B cell (primary cell): ENCODE data around the gene RMND1. TPM values are rescaled to one million over a fixed set of nuclear protein-coding genes. Genes with fewer than 3 reads are reported as not detected.

Experiments
- ATAC-seq: fragments of 200-7000 bp; cut with Tn5 transposase; one replicate; pipeline ENCODE4 v1.10.0; 2021; ENCODE audit warnings: low read depth, mild to moderate bottlenecking, moderate number of reproducible peaks, moderate library complexity
- CTCF ChIA-PET: fragments of 350-600 bp; sonication (Branson Sonifier 250); formaldehyde crosslinking; loops from one replicate; lab custom pipeline; 2021; ENCODE audit warnings: antibody characterized with exemption, inconsistent platforms; lab: Charles Lee
- POLR2A ChIA-PET: fragments of 350-600 bp; sonication (Branson Sonifier 250); formaldehyde crosslinking; loops from one replicate; lab custom pipeline; 2021; ENCODE audit warnings: antibody characterized with exemption; lab: Charles Lee
- DNase-seq: peaks from one replicate; pipeline ENCODE4 v3.0.0; 2013
- H2AFZ ChIP-seq: 2 replicates; pipeline ENCODE4 v1.6.1; 2012; ENCODE audit warnings: mild to moderate bottlenecking, low read depth, low read length; ENCODE audit not compliant: insufficient read depth, poor library complexity, severe bottlenecking
- H3K27ac ChIP-seq, 2 donors: 1 replicate in 1 of 2; 2 replicates in 1 of 2; pipeline ENCODE4 v1.5.1; 2012 to 2013; ENCODE audit warnings: low read length in 2 of 2, mild to moderate bottlenecking in 2 of 2, moderate library complexity in 1 of 2
- H3K27me3 ChIP-seq, 4 experiments: fragments of 200-600 bp in 1 of 4; sonication (generic) in 1 of 4; replicated peaks in 1 of 4; 1 replicate in 2 of 4; 2 replicates in 2 of 4; pipeline versions ENCODE4 v1.6.1 to v1.7.0; 2013 to 2016; ENCODE audit warnings: low read length in 3 of 4, mild to moderate bottlenecking in 2 of 4, mixed read lengths in 1 of 4, moderate library complexity in 1 of 4; ENCODE audit not compliant: insufficient read depth in 4 of 4, control insufficient read depth in 3 of 4; ENCODE audit errors: control extremely low read depth in 1 of 4
- H3K36me3 ChIP-seq, 2 experiments: replicated peaks in 1 of 2; 1 replicate in 1 of 2; 2 replicates in 1 of 2; pipeline versions ENCODE4 v1.6.1 to v1.7.1; 2013; ENCODE audit warnings: low read length in 1 of 2; ENCODE audit not compliant: insufficient read depth in 2 of 2, control insufficient read depth in 1 of 2; ENCODE audit errors: control extremely low read depth in 1 of 2, extremely low read depth in 1 of 2
- H3K4me1 ChIP-seq, 2 donors: fragments of 200-600 bp in 1 of 2; sonication (generic) in 1 of 2; 1 replicate in 1 of 2; 2 replicates in 1 of 2; pipeline versions ENCODE4 v1.5.1 to v1.6.1; 2013 to 2017; ENCODE audit warnings: low read length in 2 of 2; ENCODE audit not compliant: control insufficient read depth in 2 of 2, insufficient read depth in 2 of 2
- H3K4me2 ChIP-seq: replicated peaks from 2 replicates; pipeline ENCODE3; 2012; ENCODE audit warnings: mild to moderate bottlenecking, low read depth, low read length; ENCODE audit not compliant: poor library complexity, severe bottlenecking
- H3K4me3 ChIP-seq, 5 experiments: fragments of 200-600 bp in 1 of 5; sonication (generic) in 1 of 5; 1 replicate in 3 of 5; 2 replicates in 2 of 5; pipeline versions ENCODE4 v1.5.1 to v1.7.0; 2011 to 2016; ENCODE audit warnings: low read length in 4 of 5, mild to moderate bottlenecking in 4 of 5, low read depth in 2 of 5, control low read depth in 1 of 5, moderate library complexity in 1 of 5; ENCODE audit not compliant: insufficient read depth in 1 of 5; ENCODE audit errors: control extremely low read depth in 1 of 5, extremely low read depth in 1 of 5
- H3K79me2 ChIP-seq: fragments of 200-600 bp; sonication (generic); one replicate; pipeline ENCODE4 v1.6.0; 2016; ENCODE audit warnings: low read length; ENCODE audit not compliant: control insufficient read depth, insufficient read depth
- H3K9ac ChIP-seq: fragments of 200-600 bp; sonication (generic); 2 replicates; pipeline ENCODE4 v1.6.1; 2017; ENCODE audit warnings: mild to moderate bottlenecking, low read length, moderate library complexity
- H3K9me3 ChIP-seq, 3 donors: one replicate each; pipeline versions ENCODE4 v1.6.1 to v1.7.1; 2013; ENCODE audit warnings: low read length in 2 of 3; ENCODE audit not compliant: control insufficient read depth in 2 of 3, insufficient read depth in 1 of 3; ENCODE audit errors: control extremely low read depth in 1 of 3
- H4K20me1 ChIP-seq: 2 replicates; pipeline ENCODE4 v1.6.0; 2012; ENCODE audit warnings: mild to moderate bottlenecking, low read length; ENCODE audit not compliant: insufficient read depth, control insufficient read depth, poor library complexity, severe bottlenecking
- H3K27ac Mint-ChIP-seq: one replicate; pipeline ENCODE4 v1.8.0; 2021; ENCODE audit warnings: mixed read lengths
- H3K27me3 Mint-ChIP-seq: one replicate; pipeline ENCODE4 v1.8.0; 2021; ENCODE audit warnings: mixed read lengths
- H3K4me1 Mint-ChIP-seq: one replicate; pipeline ENCODE4 v1.8.0; 2021; ENCODE audit warnings: mixed read lengths
- H3K4me3 Mint-ChIP-seq: one replicate; pipeline ENCODE4 v1.8.0; 2021; ENCODE audit warnings: mixed read lengths
- H3K9me3 Mint-ChIP-seq: one replicate; pipeline ENCODE4 v1.8.0; 2022; ENCODE audit warnings: mixed read lengths; ENCODE audit not compliant: insufficient read depth
- CTCF ChIP-seq: fragments of 200-600 bp; IDR thresholded peaks from one replicate; pipeline ENCODE4 v1.8.0; 2022; ENCODE audit warnings: antibody characterized with exemption, mild to moderate bottlenecking
- EZH2 ChIP-seq: IDR thresholded peaks from 2 replicates; pipeline ENCODE4 v1.6.1; 2012; ENCODE audit warnings: borderline replicate concordance, low read depth, mild to moderate bottlenecking, moderate library complexity, low read length; ENCODE audit not compliant: insufficient read depth, poor library complexity, severe bottlenecking
- WGBS: methylation state at CpG from one replicate; pipeline ENCODE4 v1.1.5; 2013; ENCODE audit warnings: missing lambda C conversion rate; ENCODE audit not compliant: insufficient coverage; 5-methylcytosine and 5-hydroxymethylcytosine counted together
- intact Hi-C: fragments of 100-400 bp; cut with micrococcal nuclease; formaldehyde crosslinking; loops from one replicate; pipeline ENCODE4 v1.10.0; 2022
- polyA plus RNA-seq: library from polyadenylated mRNA; depleted of rRNA; stranded (reverse); fragments of >200 nt; gene quantifications from 2 replicates; pipeline ENCODE4 v1.2.3, GENCODE V29; 2012
- total RNA-seq, 2 donors: library from RNA; stranded (reverse); fragments of 120-200 nt in 1 of 2; gene quantifications; 1 replicate in 1 of 2; 2 replicates in 1 of 2; pipeline versions ENCODE4 v1.2.3 to v1.2.4, GENCODE V29; 2013 to 2022

Gene RMND1
- total and polyA plus RNA-seq, 2 donors (not counting 1 experiment from before 2014, with no cell fraction given) = 4.3 to 15.7 TPM

- Histone ChIP-seq H3K9ac (no peak overlapping the region), H3K4me1 (peaks cover 27% of the 10 kb centered on the region in 2 donors), H3K27me3 (no peaks in the 10 kb centered on the region), H3K4me2 (no peak overlapping the region), H3K79me2 (peaks cover 68% of the 10 kb centered on the region), H3K9me3 (no peaks in the 10 kb centered on the region), H2AFZ (no peak overlapping the region), H4K20me1 (peaks cover 56% of the 10 kb centered on the region), H3K4me3 (no peak overlapping the region), H3K36me3 (peaks cover 0 to 39% of the 10 kb centered on the region in 2 experiments), H3K27ac (no peak overlapping the region)
- H3K4me3 Mint-ChIP-seq = no peak overlapping the region
- no peaks in the 10 kb centered on the region for H3K9me3 Mint-ChIP-seq
- no peaks in the 10 kb centered on the region for H3K27me3 Mint-ChIP-seq
- peaks cover 33% of the 10 kb centered on the region for H3K4me1 Mint-ChIP-seq
- TF ChIP-seq EZH2 (no peak), CTCF (no peak)
- POLR2A ChIA-PET = no interaction called here
- CTCF ChIA-PET = no interaction called here
- intact Hi-C loops = no loop called here
- DNase-seq (no peak), ATAC-seq (no peak)
- no peak overlapping the region for H3K27ac Mint-ChIP-seq
- WGBS = 63% methylated on average over 5 of the region's 5 CpGs
Measured at GRCh38 chr6:151372164-151372563, 79.8 kb downstream of the RMND1 start.

- Histone ChIP-seq H3K4me3 (no peak overlapping the region), H3K27me3 (no peaks in the 10 kb centered on the region), H3K79me2 (peaks cover 52% of the 10 kb centered on the region), H3K9me3 (no peaks in the 10 kb centered on the region), H3K4me1 (peaks cover 12% of the 10 kb centered on the region in 2 donors), H3K36me3 (peaks cover 0 to 50% of the 10 kb centered on the region in 2 experiments), H2AFZ (no peak overlapping the region), H3K4me2 (no peak overlapping the region), H4K20me1 (peaks cover 43% of the 10 kb centered on the region), H3K9ac (no peak overlapping the region), H3K27ac (no peak overlapping the region)
- Mint-ChIP-seq H3K9me3 (no peaks in the 10 kb centered on the region), H3K4me1 (peaks cover 17% of the 10 kb centered on the region), H3K27me3 (no peaks in the 10 kb centered on the region), H3K27ac (no peak overlapping the region), H3K4me3 (no peak overlapping the region)
- ChIA-PET POLR2A (no interaction called here), CTCF (interaction anchor here (0.7 to 0.8 kb wide), 2 partner anchors 13 to 36 kb away, joined by 3 read pairs; no protein-coding TSS in a partner anchor)
- DNase-seq = no peak
- intact Hi-C loops = no loop called here
- 97% methylated on average over 4 of the region's 6 CpGs for WGBS
- TF ChIP-seq EZH2 (no peak), CTCF (no peak)
- ATAC-seq = no peak
Measured at GRCh38 chr6:151370509-151371078, 81.3 kb downstream of the RMND1 start.
